HUES48 (cell line): ENCODE measurements around the gene DAZAP1.
"Not testable (repeated sequence)": the region's sequence is repeated elsewhere in the genome, so short reads cannot be mapped to it uniquely, and the experiment has no call there.

Experiments used
- H3K27ac ChIP-seq: one replicate; pipeline ENCODE4 v1.7.0; 2013; ENCODE audit warnings: low read depth, low read length, inconsistent platforms
- H3K27me3 ChIP-seq: 2 replicates; pipeline ENCODE4 v1.6.1; 2013; ENCODE audit warnings: mild to moderate bottlenecking, low read length; ENCODE audit not compliant: control insufficient read depth, insufficient read depth
- H3K36me3 ChIP-seq: 2 replicates; pipeline ENCODE4 v1.6.1; 2013; ENCODE audit warnings: low read length; ENCODE audit not compliant: control insufficient read depth, insufficient read depth
- H3K4me1 ChIP-seq: 2 replicates; pipeline ENCODE4 v1.6.1; 2013; ENCODE audit warnings: mild to moderate bottlenecking, low read length; ENCODE audit not compliant: control insufficient read depth, insufficient read depth
- H3K4me3 ChIP-seq: 2 replicates; pipeline ENCODE4 v1.5.1; 2013; ENCODE audit warnings: mild to moderate bottlenecking, low read depth, low read length
- H3K9ac ChIP-seq: 2 replicates; pipeline ENCODE4 v1.6.1; 2013; ENCODE audit warnings: mild to moderate bottlenecking, low read depth, low read length, moderate library complexity
- H3K9me3 ChIP-seq: 2 replicates; pipeline ENCODE4 v1.6.1; 2013; ENCODE audit warnings: low read length; ENCODE audit not compliant: control insufficient read depth, insufficient read depth

Gene DAZAP1

DNA sequence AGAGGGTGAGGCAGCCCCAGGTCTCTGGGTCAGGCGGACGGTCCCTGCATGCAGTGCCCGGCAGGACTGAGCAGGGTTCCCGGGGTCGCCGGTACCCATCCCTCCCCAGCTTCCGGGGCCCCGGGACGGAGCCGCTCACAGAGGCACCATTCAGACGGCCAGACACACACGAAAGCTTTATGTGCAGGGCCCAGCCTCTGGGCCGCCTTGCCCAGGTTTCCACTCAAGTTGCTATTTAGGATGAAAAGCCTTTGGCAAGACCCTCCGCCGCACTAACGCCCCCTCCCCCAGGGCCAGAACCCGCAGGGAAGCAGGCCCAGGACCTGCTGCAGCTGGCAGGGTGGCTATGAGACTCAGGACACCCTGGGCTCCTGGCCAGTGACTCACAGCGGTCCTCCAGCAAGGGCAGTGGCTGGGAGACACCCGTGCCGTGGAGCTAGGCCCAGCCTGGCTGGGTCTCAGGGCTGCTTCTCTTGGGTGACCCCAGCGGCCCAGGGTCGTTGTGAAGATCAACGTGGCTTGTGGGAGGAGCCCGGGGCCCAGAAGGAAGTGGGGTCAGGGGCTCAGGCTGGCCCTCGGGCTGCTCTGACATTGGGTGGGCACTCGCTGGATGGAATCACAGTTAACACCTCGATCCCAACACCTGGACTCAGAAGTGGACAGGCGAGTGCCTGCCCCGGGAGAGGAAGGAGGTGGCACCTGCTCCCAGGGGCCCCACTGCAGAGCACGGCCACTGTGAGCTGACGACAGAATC, 66.8 kb downstream of the DAZAP1 start:
- Histone ChIP-seq H3K4me3 (no peak overlapping the region), H3K9ac (no peak overlapping the region), H3K36me3 (peaks cover 16% of the 10 kb centered on the region), H3K27me3 (peaks cover 41% of the 10 kb centered on the region), H3K4me1 (peaks cover 8% of the 10 kb centered on the region), H3K27ac (no peak overlapping the region), H3K9me3 (no peaks in the 10 kb centered on the region)

DNA sequence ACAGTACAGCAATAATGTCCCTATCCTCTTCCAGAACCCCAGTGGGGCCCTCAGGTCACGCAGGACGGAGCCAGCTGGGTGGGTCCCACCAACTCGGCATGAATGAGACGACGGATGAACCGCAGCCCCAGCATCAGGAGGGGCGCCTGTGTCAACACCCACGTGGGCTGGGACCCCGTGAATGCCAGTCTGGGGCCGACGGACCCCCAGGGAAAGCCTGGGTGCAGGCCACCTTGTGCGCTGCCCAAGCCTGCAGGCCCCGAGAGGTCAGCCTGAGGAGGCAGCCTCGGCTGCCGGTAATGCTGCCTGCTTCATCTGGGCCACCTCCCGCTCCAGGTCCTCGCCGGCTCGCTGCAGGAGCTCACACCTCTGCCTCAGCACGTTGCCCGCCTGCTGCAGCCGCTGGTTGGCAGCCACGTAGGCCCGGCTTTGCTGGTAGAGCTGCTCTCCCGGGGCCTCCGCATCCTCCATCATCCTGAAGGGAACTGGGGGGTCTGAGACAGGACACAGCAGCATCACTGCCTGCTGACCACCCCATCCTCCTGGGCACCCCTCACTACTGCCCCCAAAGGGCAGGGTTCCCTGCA, 67.5 kb downstream of the DAZAP1 start:
- Histone ChIP-seq H3K4me3 (no peak overlapping the region), H3K36me3 (peaks cover 16% of the 10 kb centered on the region), H3K9me3 (no peaks in the 10 kb centered on the region), H3K27ac (no peak overlapping the region), H3K27me3 (peaks cover 34% of the 10 kb centered on the region), H3K9ac (no peak overlapping the region), H3K4me1 (peaks cover 8% of the 10 kb centered on the region)

DNA sequence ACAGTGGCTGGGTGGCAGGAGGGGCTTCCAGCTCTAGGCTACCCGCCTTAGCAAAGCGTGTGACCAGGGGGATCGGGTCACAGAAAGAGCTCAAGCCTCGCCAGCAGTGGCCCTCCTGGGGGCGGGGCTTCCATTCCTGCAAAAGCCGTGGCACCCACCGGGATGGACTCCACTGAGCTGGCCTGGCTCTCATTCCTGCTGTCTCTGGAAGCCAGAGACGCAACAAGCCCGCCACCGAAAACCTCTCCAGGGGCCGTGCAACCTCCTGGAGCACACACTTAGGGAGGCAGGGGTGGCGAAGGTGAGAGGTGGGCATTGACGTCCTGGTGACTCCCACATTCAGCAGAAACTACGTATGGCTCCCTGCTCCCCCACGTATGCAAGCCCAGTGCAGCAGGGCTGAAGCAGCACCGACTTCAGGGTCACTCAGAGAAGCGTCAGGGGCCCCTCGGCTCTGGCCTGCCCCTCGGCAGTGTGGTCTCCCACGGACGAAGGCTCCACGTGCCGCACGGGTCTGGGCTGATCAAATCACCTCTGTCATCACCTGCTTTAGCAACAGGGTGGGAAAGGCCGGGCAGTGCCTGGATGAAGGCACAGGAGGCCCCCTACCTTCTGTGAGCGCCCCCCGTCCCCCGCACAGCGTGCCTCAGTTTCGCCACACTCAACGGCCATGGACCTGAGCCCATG, 68.5 kb downstream of the DAZAP1 start:
- H3K27ac ChIP-seq: no peak overlapping the region
- no peaks in the 10 kb centered on the region for H3K9me3 ChIP-seq
- no peak overlapping the region for H3K4me3 ChIP-seq
- no peak overlapping the region for H3K9ac ChIP-seq
- H3K4me1 ChIP-seq: peaks cover 7% of the 10 kb centered on the region
- H3K27me3 ChIP-seq: peaks cover 24% of the 10 kb centered on the region
- H3K36me3 ChIP-seq: peaks cover 16% of the 10 kb centered on the region

DNA sequence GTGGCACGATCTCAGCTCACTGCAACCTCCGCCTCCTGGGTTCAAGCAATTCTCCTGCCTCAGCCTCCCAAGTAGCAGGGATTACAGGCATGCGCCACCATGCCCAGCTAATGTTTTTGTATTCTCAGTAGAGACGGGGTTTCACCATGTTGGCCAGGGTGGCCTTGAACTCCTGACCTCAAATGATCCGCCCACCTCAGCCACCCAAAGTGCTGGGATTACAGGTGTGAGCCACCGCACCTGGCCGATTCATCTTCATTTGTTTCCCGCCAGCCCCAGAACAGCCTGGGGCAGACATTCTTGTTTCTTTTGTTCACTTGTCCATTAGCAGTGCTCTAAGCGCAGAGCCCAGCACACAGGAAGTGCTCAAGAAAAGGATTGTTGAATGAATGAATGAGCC, 69.7 kb downstream of the DAZAP1 start:
- not testable (repeated sequence) for H3K27ac ChIP-seq, H3K9ac ChIP-seq, H3K4me3 ChIP-seq, H3K4me1 ChIP-seq, H3K9me3 ChIP-seq
- H3K27me3 ChIP-seq: peaks cover 12% of the 10 kb centered on the region
- peaks cover 16% of the 10 kb centered on the region for H3K36me3 ChIP-seq

DNA sequence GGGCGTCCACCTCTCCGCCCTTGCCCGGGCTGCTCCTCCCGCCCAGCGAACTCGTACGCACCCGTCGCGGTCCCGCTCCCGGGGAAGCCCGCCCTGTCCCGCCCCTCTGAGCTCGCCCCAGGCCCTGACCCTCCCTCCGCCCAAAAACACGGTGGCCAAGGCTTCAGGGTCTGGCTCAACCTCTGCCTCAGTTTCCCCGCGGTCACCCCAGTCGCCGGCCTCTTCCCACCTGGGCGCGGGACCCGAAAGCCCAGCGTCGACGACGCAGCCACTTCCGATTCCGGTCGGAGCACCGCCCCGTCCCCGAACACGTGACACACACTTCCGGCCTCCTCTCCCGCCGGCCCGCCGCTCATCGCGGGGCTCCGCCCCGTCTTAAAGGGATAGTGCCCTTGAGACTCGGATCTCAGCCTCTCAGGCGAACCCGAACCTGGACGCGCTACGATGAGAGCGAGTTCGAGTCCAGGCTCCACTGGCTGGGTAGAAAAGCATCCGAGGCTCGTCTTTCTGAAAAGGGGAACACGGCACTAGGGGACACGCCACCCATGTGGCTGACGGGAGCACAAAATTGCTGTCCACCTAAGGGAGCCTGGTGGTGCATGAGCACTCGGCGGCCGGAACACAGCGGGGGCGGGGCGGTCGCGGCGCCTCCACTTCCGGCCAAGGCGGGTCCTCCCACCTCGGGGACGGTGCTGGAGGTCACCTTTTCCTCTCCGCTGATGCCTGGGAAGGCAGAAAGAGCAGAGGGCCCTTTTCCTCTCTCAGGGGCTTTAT, 71.7 kb downstream of the DAZAP1 start, which contains the start of gene C19orf25:
Gene C19orf25 (minus strand): TSS at position 282 of the 774 bp plus-strand sequence. CDS start 312 bp downstream, outside the sequence.
- Histone ChIP-seq H3K9ac (peak within 1 kb of the TSS; percentile 38), H3K27me3 (no peaks in the 10 kb centered on the region), H3K27ac (peak within 1 kb of the TSS; percentile 79), H3K4me1 (no peaks in the 10 kb centered on the region), H3K9me3 (no peaks in the 10 kb centered on the region), H3K36me3 (peaks cover 16% of the 10 kb centered on the region), H3K4me3 (peak within 1 kb of the TSS; percentile 64)

DNA sequence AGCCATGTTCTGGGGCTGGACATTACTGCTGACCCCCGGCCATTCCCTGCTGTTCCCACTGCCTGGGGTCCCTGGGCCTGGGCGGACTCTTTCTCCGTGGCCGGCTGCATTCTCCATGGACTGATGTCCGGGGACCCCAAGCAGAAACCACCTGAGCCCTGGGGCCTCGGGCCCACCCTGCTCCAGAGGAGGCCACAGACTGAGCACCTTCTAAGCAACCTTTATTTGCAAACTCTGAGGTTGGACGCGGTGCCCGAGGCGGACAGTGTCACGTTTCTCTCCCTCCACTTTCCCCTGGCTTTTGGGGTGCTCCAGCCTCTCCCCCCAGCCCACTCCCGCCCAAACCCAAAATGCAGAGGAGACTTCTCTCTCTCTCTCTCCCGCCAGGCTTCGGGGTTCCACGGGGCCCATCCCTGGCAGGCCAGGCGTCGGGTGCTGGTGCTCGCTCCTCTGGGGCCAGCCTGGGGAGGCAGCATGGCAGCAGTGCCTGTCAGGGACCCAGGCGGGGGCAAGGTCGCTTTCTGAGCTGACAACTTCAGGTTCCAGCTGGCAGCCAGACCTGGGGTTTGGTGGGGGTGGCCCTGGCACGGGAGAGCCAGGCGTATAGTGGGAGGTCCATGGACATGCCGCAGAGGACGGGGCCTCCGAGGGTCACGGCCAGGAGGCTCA, 74.0 kb downstream of the DAZAP1 start:
- Histone ChIP-seq H3K4me3 (no peak overlapping the region), H3K27ac (no peak overlapping the region), H3K9ac (no peak overlapping the region), H3K36me3 (peaks cover 8% of the 10 kb centered on the region), H3K4me1 (no peaks in the 10 kb centered on the region), H3K9me3 (no peaks in the 10 kb centered on the region), H3K27me3 (no peaks in the 10 kb centered on the region)

DNA sequence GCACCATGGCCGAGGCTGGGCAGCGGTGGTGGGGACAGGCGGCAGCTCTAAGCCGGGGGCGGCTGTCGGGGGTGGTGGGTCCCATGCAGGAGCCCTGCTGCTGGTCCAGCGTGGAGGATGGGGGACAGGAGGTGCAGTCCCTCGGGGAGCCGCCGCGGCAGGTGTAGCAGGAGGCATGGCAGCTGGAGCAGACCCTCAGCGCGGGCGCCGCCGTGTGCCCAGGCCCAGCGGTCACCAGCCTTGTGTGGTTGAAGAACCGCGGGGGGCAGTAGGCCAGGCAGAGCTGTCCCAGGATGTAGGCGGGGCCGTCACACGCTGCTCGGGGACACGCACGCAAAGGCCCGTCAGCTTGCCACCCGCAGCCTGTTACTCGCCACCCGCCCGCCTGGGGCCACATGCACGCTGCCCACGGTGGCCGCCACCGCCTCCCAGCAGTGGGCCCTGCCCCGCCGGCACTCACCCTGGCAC, 74.5 kb downstream of the DAZAP1 start:
- H3K36me3 ChIP-seq: peaks cover 5% of the 10 kb centered on the region
- H3K4me3 ChIP-seq: no peak overlapping the region
- H3K9ac ChIP-seq: no peak overlapping the region
- H3K27ac ChIP-seq: no peak overlapping the region
- H3K27me3 ChIP-seq: no peaks in the 10 kb centered on the region
- H3K4me1 ChIP-seq: no peaks in the 10 kb centered on the region
- H3K9me3 ChIP-seq: no peaks in the 10 kb centered on the region

DNA sequence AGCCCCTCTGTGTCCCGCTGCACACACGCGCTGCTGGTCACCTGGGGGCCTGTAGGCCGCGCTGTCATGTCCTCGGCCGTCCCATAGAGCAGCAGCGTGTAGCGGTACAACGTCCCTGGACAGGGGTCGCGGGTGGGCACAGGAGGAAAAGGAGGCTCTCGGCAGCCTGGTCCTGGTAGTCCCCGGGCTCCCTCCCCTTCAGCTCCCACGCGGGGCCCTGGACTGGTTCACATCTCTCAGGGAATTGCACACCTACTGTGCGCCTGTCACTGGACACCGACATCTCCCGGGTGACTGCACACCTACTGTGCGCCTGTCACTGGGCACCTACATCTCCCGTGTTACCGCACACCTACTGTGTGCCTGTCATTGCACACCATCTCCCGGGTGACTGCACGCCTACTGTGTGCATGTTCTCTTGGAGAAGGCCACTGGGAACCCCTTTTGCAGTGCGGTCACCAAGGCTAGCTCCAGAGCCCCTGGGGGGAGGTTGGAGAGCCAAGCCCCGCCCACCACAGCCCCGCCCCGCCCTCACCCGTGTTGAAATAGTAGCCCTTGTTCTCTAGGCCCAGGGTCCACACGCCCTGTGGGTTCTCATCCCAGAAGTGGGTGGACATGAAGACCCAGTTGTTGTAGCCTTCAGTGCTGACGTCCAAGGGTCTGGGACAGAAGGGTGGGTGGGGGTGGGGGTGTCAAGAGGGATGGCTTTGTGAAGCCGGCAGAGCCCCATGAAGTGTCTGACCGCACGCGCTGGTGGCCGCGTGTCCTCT, 75.2 kb downstream of the DAZAP1 start:
- Histone ChIP-seq H3K4me3 (no peak overlapping the region), H3K27me3 (no peaks in the 10 kb centered on the region), H3K9ac (no peak overlapping the region), H3K9me3 (no peaks in the 10 kb centered on the region), H3K27ac (no peak overlapping the region), H3K4me1 (no peaks in the 10 kb centered on the region), H3K36me3 (no peaks in the 10 kb centered on the region)

DNA sequence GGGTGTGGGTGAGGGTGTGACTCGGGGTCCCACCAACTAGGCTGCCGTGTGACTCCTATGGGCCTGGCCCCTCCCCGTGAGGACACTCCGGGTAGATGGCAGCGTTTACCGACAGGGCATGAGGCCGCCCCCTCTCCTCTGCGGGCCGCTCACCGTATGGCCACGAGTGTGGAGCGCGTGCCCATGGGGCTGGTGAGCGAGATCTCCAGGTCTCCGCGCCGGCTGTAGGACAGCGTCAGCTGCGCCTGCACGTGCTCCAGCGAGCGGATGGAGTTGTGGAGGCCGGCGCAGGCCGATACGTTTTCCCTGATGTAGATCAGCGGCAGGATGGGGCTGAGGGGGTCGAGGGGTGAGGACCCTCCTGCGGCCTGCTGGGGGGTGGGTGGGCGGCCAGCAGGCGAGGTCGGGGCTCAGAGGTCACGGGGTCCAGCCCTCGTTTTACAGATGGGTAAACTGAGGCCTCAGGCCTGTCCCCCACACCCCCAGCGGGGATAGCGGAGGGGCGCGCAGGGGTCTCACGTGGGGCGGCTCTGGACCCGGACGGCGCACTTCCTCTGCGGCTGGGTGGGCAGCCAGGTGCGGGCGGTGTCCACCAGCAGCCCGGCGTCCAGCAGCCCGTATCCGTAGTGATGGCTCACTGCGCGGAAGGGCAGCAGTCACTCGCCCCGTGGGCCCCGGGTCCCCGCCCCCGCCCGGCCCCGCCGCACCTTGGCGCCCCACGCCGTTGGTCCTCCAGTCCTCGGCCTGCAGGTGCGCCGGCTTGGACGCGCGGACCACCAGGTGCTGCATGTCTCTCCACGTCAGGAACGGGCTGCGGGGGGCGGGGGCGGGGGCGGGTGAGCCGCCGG, 76.0 kb downstream of the DAZAP1 start:
- Histone ChIP-seq H3K4me1 (no peaks in the 10 kb centered on the region), H3K36me3 (no peaks in the 10 kb centered on the region), H3K9ac (no peak overlapping the region), H3K27ac (no peak overlapping the region), H3K27me3 (no peaks in the 10 kb centered on the region), H3K9me3 (no peaks in the 10 kb centered on the region), H3K4me3 (no peak overlapping the region)
